Caco-2 (cell line): Measurements from ENCODE around the gene LPAR3. TPM values are rescaled to one million over a fixed set of nuclear protein-coding genes. Genes with fewer than 3 reads are reported as not detected.

ENCODE experiments used
- BruUV-seq: library from RNA; stranded (reverse); fragments of 400-500 nt; replicated peaks from 2 replicates; lab custom pipeline; 2021; lab: Mats Ljungman, UMichigan
- CTCF ChIA-PET: fragments of 300-600 bp; sonication (Branson Sonifier 250); formaldehyde crosslinking; loops from one replicate; lab custom pipeline; 2022; ENCODE audit warnings: antibody characterized with exemption; lab: Charles Lee
- POLR2A ChIA-PET: fragments of 300-600 bp; sonication (Branson Sonifier 250); formaldehyde crosslinking; loops from one replicate; lab custom pipeline; 2022; ENCODE audit warnings: antibody characterized with exemption; lab: Charles Lee
- DNase-seq, 2 experiments: peaks; one replicate each; pipeline versions ENCODE4 v3.0.0 to v3.0.0-alpha.2; 2020 to 2022
- H3K27me3 ChIP-seq: replicated peaks from 2 replicates; pipeline ENCODE4 v1.6.0; 2011; ENCODE audit warnings: low read length; ENCODE audit not compliant: control insufficient read depth, insufficient read depth
- H3K36me3 ChIP-seq: 2 replicates; pipeline ENCODE4 v1.5.1; 2011; ENCODE audit warnings: low read length; ENCODE audit not compliant: control insufficient read depth, insufficient read depth
- H3K4me1 ChIP-seq: fragments of 250-450 bp; sonication (Bioruptor Pico); 2 replicates; pipeline ENCODE4 v1.5.1; 2020; ENCODE audit warnings: mild to moderate bottlenecking
- H3K4me3 ChIP-seq: 2 replicates; pipeline ENCODE4 v1.5.1; 2011; ENCODE audit warnings: low read depth, mild to moderate bottlenecking, control low read depth, low read length
- H3K9me3 ChIP-seq: fragments of 250-450 bp; sonication (Bioruptor Pico); 2 replicates; pipeline ENCODE4 v1.5.1; 2020; ENCODE audit warnings: mild to moderate bottlenecking, moderate library complexity
- H3K27ac Mint-ChIP-seq: one replicate; pipeline ENCODE4 v1.8.0; 2022; ENCODE audit warnings: mixed read lengths; ENCODE audit not compliant: unreplicated experiment
- H3K27me3 Mint-ChIP-seq: one replicate; pipeline ENCODE4 v1.8.0; 2022; ENCODE audit warnings: mixed read lengths; ENCODE audit not compliant: insufficient read depth, unreplicated experiment
- H3K36me3 Mint-ChIP-seq: one replicate; pipeline ENCODE4 v1.8.0; 2022; ENCODE audit warnings: mild to moderate bottlenecking, mixed read lengths; ENCODE audit not compliant: insufficient read depth, unreplicated experiment
- H3K4me1 Mint-ChIP-seq: one replicate; pipeline ENCODE4 v1.8.0; 2022; ENCODE audit warnings: low read depth, mixed read lengths; ENCODE audit not compliant: unreplicated experiment
- H3K4me3 Mint-ChIP-seq: one replicate; pipeline ENCODE4 v1.8.0; 2022; ENCODE audit warnings: mild to moderate bottlenecking, moderate library complexity, mixed read lengths; ENCODE audit not compliant: unreplicated experiment
- H3K9me3 Mint-ChIP-seq: one replicate; pipeline ENCODE4 v1.8.0; 2022; ENCODE audit warnings: mixed read lengths; ENCODE audit not compliant: unreplicated experiment
- CTCF ChIP-seq, 2 experiments: fragments of 200-600 bp in 1 of 2; IDR thresholded peaks; 1 replicate in 1 of 2; 2 replicates in 1 of 2; pipeline versions ENCODE4 v1.5.1 to v1.8.0; 2011 to 2022; ENCODE audit warnings: antibody characterized with exemption in 1 of 2, control low read depth in 1 of 2, inconsistent platforms in 1 of 2, low read depth in 1 of 2, low read length in 1 of 2, mild to moderate bottlenecking in 1 of 2, moderate library complexity in 1 of 2; ENCODE audit not compliant: insufficient read depth in 1 of 2, severe bottlenecking in 1 of 2, unreplicated experiment in 1 of 2
- intact Hi-C: fragments of 100-400 bp; cut with micrococcal nuclease; formaldehyde crosslinking; loops from one replicate; pipeline ENCODE4 v1.10.0; 2022; ENCODE audit not compliant: unreplicated experiment
- total RNA-seq: library from RNA; stranded (reverse); gene quantifications from 2 replicates; pipeline ENCODE4 v1.2.3, GENCODE V29; 2022

The LPAR3 gene
- total RNA-seq, 1 experiment from 2014 or later = not detected

GRCh38 chr1:84920159-84920558 lies 27.2 kb upstream of the LPAR3 start:
- DNase-seq = no peak
- no peak overlapping the region for H3K4me3 ChIP-seq
- BruUV-seq = no TSS peak
- ChIA-PET POLR2A (no interaction called here), CTCF (no interaction called here)
- Mint-ChIP-seq H3K4me1 (no peaks in the 10 kb centered on the region), H3K9me3 (no peaks in the 10 kb centered on the region), H3K27me3 (peaks cover 9% of the 10 kb centered on the region), H3K4me3 (no peak overlapping the region), H3K27ac (no peak overlapping the region), H3K36me3 (no peaks in the 10 kb centered on the region)
- no peak for TF ChIP-seq CTCF (IDR thresholded peaks at IDR 0.05; ENCODE audit: insufficient read depth in 1 of 2, low read depth in 1 of 2, low read length in 1 of 2, severe bottlenecking in 1 of 2, unreplicated experiment in 1 of 2)
- intact Hi-C loops = loop anchor here (5.0 kb wide), 1 partner anchor 1722 kb away; no protein-coding TSS in a partner anchor
- H3K9me3 ChIP-seq = no peaks in the 10 kb centered on the region
- H3K36me3 ChIP-seq = no peaks in the 10 kb centered on the region
- H3K4me1 ChIP-seq = no peaks in the 10 kb centered on the region
- H3K27me3 ChIP-seq = no peaks in the 10 kb centered on the region

DNA sequence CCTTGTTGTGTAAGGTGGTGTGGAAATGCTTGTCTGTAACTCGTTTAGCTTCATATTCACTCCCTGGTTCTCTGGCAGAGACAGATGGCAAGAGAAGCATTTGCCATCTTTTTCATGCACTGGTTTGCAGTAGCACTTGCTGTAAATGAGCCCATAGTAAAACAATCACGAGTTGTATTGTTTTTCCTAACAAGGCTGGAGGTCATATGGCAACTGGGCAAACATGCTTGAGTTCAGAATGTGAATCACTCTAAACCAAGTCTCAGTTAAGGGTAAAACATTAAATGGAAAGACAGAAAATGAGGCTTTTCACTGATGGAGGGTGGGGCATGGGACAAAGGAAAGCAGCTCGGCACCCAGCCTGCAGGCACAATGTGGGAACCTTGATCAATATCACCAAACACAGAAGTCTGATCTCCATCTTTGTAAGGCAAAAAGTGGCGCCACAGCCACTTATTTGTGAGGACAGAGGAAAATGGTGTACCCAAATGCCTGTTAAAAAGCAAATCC lies 26.5 kb upstream of the LPAR3 start:
- no peaks in the 10 kb centered on the region for H3K4me1 ChIP-seq
- no peaks in the 10 kb centered on the region for H3K9me3 Mint-ChIP-seq
- peaks cover 9% of the 10 kb centered on the region for H3K27me3 Mint-ChIP-seq
- ChIA-PET CTCF (no interaction called here), POLR2A (no interaction called here)
- no peaks in the 10 kb centered on the region for H3K36me3 Mint-ChIP-seq
- H3K4me1 Mint-ChIP-seq = no peaks in the 10 kb centered on the region
- DNase-seq = no peak
- no peaks in the 10 kb centered on the region for H3K27me3 ChIP-seq
- H3K4me3 ChIP-seq = no peak overlapping the region
- intact Hi-C loops = no loop called here
- BruUV-seq = no TSS peak
- H3K27ac Mint-ChIP-seq = no peak overlapping the region
- H3K4me3 Mint-ChIP-seq = no peak overlapping the region
- no peaks in the 10 kb centered on the region for H3K9me3 ChIP-seq
- H3K36me3 ChIP-seq = no peaks in the 10 kb centered on the region
- no peak for TF ChIP-seq CTCF (IDR thresholded peaks at IDR 0.05; ENCODE audit: insufficient read depth in 1 of 2, low read depth in 1 of 2, low read length in 1 of 2, severe bottlenecking in 1 of 2, unreplicated experiment in 1 of 2)

- DNase-seq = no peak
- BruUV-seq = no TSS peak
- CTCF ChIA-PET = no interaction called here
- no peak overlapping the region for H3K4me3 ChIP-seq
- intact Hi-C loops = no loop called here
- Mint-ChIP-seq H3K27ac (no peak overlapping the region), H3K4me3 (no peak overlapping the region), H3K9me3 (no peaks in the 10 kb centered on the region), H3K36me3 (no peaks in the 10 kb centered on the region), H3K4me1 (no peaks in the 10 kb centered on the region), H3K27me3 (peaks cover 9% of the 10 kb centered on the region)
- TF ChIP-seq CTCF (IDR thresholded peaks at IDR 0.05; ENCODE audit: insufficient read depth in 1 of 2, low read depth in 1 of 2, low read length in 1 of 2, severe bottlenecking in 1 of 2, unreplicated experiment in 1 of 2) = no peak
- no peaks in the 10 kb centered on the region for H3K36me3 ChIP-seq
- H3K9me3 ChIP-seq = no peaks in the 10 kb centered on the region
- H3K4me1 ChIP-seq = no peaks in the 10 kb centered on the region
- POLR2A ChIA-PET = no interaction called here
- H3K27me3 ChIP-seq = no peaks in the 10 kb centered on the region
Measured at GRCh38 chr1:84918726-84919336, 25.8 kb upstream of the LPAR3 start.
